ENCODE measurements around the gene SCGB1D1.

DNA sequence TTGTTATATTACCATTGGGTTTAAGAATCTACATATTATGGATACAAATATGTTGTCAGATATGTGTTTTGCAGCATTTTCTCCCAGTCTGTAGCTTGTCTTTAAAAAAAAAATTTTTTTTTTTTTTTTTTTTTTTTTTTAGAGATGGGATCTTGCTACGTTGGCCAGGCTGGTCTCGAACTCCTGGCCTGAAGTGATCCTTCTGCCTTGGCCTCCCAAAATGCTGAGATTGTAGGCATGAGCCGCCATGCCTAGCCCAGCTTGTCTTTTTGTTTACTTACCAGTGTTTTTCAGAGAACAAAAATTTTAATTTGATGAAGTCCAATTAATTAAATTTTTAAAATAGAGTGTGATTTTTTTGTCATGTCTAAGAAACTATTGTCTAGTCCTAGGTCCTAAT, 36.4 kb upstream of the SCGB1D1 start:
- TF ChIP-seq CTCF (IDR thresholded peaks at IDR 0.05) = no peak
- TF ChIP-seq GATA2 (CRISPR knock-in tag; IDR thresholded peaks at IDR 0.05) = no peak
- no peak for TF ChIP-seq MAX (IDR thresholded peaks at IDR 0.05; ENCODE audit: low read depth)
- no peak for TF ChIP-seq ELF1 (IDR thresholded peaks at IDR 0.05)
- no peak for TF ChIP-seq YY1 (IDR thresholded peaks at IDR 0.05; ENCODE audit: low read depth)
- TF ChIP-seq ZBTB33 (IDR thresholded peaks at IDR 0.05; ENCODE audit: borderline replicate concordance, low read depth) = no peak
- no peak for TF ChIP-seq POLR2AphosphoS5 (IDR thresholded peaks at IDR 0.05; ENCODE audit: low read depth, low read length)
